K562 (cell line): ENCODE data around the gene SLC12A9. TPM values are rescaled to one million over a fixed set of nuclear protein-coding genes. Genes with fewer than 3 reads are reported as not detected.
A peak's percentile ranks its signal among the peaks of the same experiment; 100 is the strongest.

ENCODE experiments used
- ATF7 ChIP-seq: fragments of 450-650 bp; IDR thresholded peaks from 2 replicates; pipeline ENCODE4 v1.7.1; 2014; ENCODE audit warnings: mild to moderate bottlenecking, moderate library complexity
- CBX3 ChIP-seq, 2 experiments: IDR thresholded peaks; 1 replicate in 1 of 2; 2 replicates in 1 of 2; pipeline ENCODE4 v1.6.1; 2012; ENCODE audit warnings: inconsistent platforms in 2 of 2, low read length in 2 of 2, borderline replicate concordance in 1 of 2, control low read depth in 1 of 2
- CREB1 ChIP-seq, 2 experiments: sonication (generic) in 1 of 2; formaldehyde crosslinking in 1 of 2; IDR thresholded peaks; 2 replicates each; pipeline versions ENCODE4 v1.6.1 to v1.8.0; 2012 to 2022; ENCODE audit warnings: inconsistent platforms in 1 of 2, mild to moderate bottlenecking in 1 of 2, missing genetic modification reagents in 1 of 2, moderate library complexity in 1 of 2
- E2F3 ChIP-seq: fragments of 250-450 bp; sonication (Bioruptor Pico); IDR thresholded peaks from 2 replicates; pipeline ENCODE4 v1.4.0; 2020; ENCODE audit warnings: mild to moderate bottlenecking
- ELF2 ChIP-seq: fragments of 250-450 bp; sonication (Bioruptor Pico); IDR thresholded peaks from 2 replicates; pipeline ENCODE4 v1.5.0; 2021; ENCODE audit warnings: mild to moderate bottlenecking
- FUS ChIP-seq: fragments of 200-400 bp; formaldehyde crosslinking; optimal IDR thresholded peaks from 2 replicates; pipeline ENCODE3; 2017; ENCODE audit warnings: low read depth, low read length
- HIVEP1 ChIP-seq: fragments of 250-450 bp; sonication (Bioruptor Pico); IDR thresholded peaks from 2 replicates; pipeline ENCODE4 v1.4.0; 2020; ENCODE audit warnings: mild to moderate bottlenecking
- HLTF ChIP-seq: fragments of 450-650 bp; IDR thresholded peaks from 2 replicates; pipeline ENCODE4 v1.6.1; 2016
- JUNB ChIP-seq: fragments of 450-650 bp; formaldehyde crosslinking; conservative IDR thresholded peaks from 2 replicates; pipeline ENCODE4 v1.4.0; 2020; ENCODE audit warnings: mild to moderate bottlenecking
- KDM1A ChIP-seq, 2 experiments: fragments of 450-650 bp; IDR thresholded peaks; 2 replicates each; pipeline ENCODE4 v1.6.1; 2016; ENCODE audit warnings: mild to moderate bottlenecking in 2 of 2
- MTA2 ChIP-seq: fragments of 450-650 bp; IDR thresholded peaks from 2 replicates; pipeline ENCODE4 v1.6.1; 2016; ENCODE audit warnings: low read depth
- MTA3 ChIP-seq: fragments of 450-650 bp; formaldehyde crosslinking; IDR thresholded peaks from 2 replicates; pipeline ENCODE4 v1.6.1; 2017; ENCODE audit warnings: mild to moderate bottlenecking, borderline replicate concordance
- NCOA4 ChIP-seq: fragments of 450-650 bp; IDR thresholded peaks from 2 replicates; pipeline ENCODE4 v1.6.1; 2018; ENCODE audit warnings: mild to moderate bottlenecking; ENCODE audit not compliant: partially characterized antibody
- NR4A1 ChIP-seq, 2 experiments: fragments of 250-450 bp in 1 of 2; fragments of 450-650 bp in 1 of 2; sonication (Bioruptor Pico) in 1 of 2; IDR thresholded peaks; 2 replicates each; pipeline versions ENCODE4 v1.4.0 to v1.6.1; 2016 to 2020; ENCODE audit warnings: mild to moderate bottlenecking in 2 of 2, missing compliant biosample characterization in 1 of 2, missing genetic modification characterization in 1 of 2, moderate library complexity in 1 of 2
- SRSF7 ChIP-seq: fragments of 200-400 bp; formaldehyde crosslinking; optimal IDR thresholded peaks from 2 replicates; pipeline ENCODE3; 2017; ENCODE audit warnings: mild to moderate bottlenecking, low read depth, low read length
- XRCC3 ChIP-seq: fragments of 450-650 bp; IDR thresholded peaks from 2 replicates; pipeline ENCODE4 v1.6.1; 2017; ENCODE audit warnings: mild to moderate bottlenecking, moderate library complexity
- ZFX ChIP-seq: sonication (generic); formaldehyde crosslinking; IDR thresholded peaks from 2 replicates; pipeline ENCODE4 v1.8.0; 2022; ENCODE audit warnings: mild to moderate bottlenecking, missing genetic modification reagents, moderate library complexity
- ZNF143 ChIP-seq: sonication (generic); formaldehyde crosslinking; IDR thresholded peaks from 2 replicates; pipeline ENCODE4 v1.9.0; 2022; ENCODE audit warnings: mild to moderate bottlenecking, missing genetic modification reagents
- ZNF146 ChIP-seq: IDR thresholded peaks from one replicate; pipeline ENCODE4 v1.6.1; 2018; ENCODE audit warnings: missing compliant biosample characterization; ENCODE audit not compliant: unreplicated experiment
- polyA plus RNA-seq, 8 experiments: library from polyadenylated mRNA; depleted of rRNA in 4 of 8; stranded (reverse) in 5 of 8; unstranded in 3 of 8; fragments of >200 nt; fragmentation: Nextera tagmentation in 2 of 8; fragmentation: Illumina TruSeq in 1 of 8; extraction: Ambion mirVana in 2 of 8; extraction: Trizol in 1 of 8; gene quantifications; 2 replicates each; pipeline versions ENCODE4 v1.2.1 to v1.2.3, GENCODE V29; 2011 to 2014; ENCODE audit warnings: inconsistent platforms in 1 of 8, missing spikeins in 1 of 8
- total RNA-seq, 7 experiments: library from RNA; depleted of rRNA in 6 of 7; stranded (reverse); fragments of >200 nt in 6 of 7; fragmentation: Illumina TruSeq in 2 of 7; extraction: Trizol in 2 of 7; gene quantifications; 2 replicates each; pipeline versions ENCODE4 v1.2.1 to v1.2.3, GENCODE V29; 2011 to 2021; ENCODE audit warnings: low replicate concordance in 1 of 7
- TF ChIP-seq, protein P1 (sequence below): fragments of 450-650 bp; conservative IDR thresholded peaks from 2 replicates; pipeline ENCODE4 v1.6.1; 2016; ENCODE audit warnings: missing genetic modification characterization, low read depth, mild to moderate bottlenecking, missing compliant biosample characterization, moderate library complexity
- TF ChIP-seq, protein P2 (sequence below): fragments of 450-650 bp; IDR thresholded peaks from 2 replicates; pipeline ENCODE4 v1.7.0; 2016; ENCODE audit warnings: borderline replicate concordance
- TF ChIP-seq, protein P3 (sequence below): fragments of 450-650 bp; IDR thresholded peaks from 2 replicates; pipeline ENCODE4 v1.6.1; 2016; ENCODE audit warnings: mild to moderate bottlenecking
- TF ChIP-seq, protein P4 (sequence below): fragments of 250-450 bp; sonication (Bioruptor Pico); IDR thresholded peaks from 2 replicates; pipeline ENCODE4 v1.8.0; 2021; ENCODE audit warnings: mild to moderate bottlenecking, moderate library complexity
- TF ChIP-seq, protein P5 (sequence below): fragments of 250-450 bp; sonication (Bioruptor Pico); IDR thresholded peaks from 2 replicates; pipeline ENCODE4 v1.5.0; 2021

Gene SLC12A9
- total and polyA plus RNA-seq, 9 of the 15 experiments (the other 6 are each of a cell fraction or from before 2014, with no cell fraction given) = 0.06 to 20.2 (median 10.7) TPM

DNA sequence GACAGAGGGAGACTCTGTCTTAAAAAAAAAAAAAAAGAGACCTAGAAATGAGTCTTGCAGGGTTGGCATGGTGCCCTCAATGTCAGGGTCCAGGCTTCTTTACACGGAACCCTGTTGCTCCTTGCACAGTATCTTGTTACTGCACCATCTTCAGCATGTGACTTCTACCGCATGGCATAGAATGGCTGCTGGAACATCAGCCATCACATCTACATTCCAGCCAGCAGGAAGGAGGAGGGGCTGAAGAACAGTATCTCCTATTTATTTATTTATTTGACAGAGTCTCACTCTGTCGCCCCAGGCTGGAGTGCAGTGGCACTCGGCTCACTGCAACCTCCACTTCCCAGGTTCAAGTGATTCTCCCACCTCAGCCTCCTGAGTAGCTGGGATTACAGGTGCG is 46.9 kb downstream of the SLC12A9 start (continued):
- TF ChIP-seq MTA3 = no peak
- TF ChIP-seq KDM1A (IDR thresholded peaks at IDR 0.05) = 0 out of 4 replicates have a peak, but pooled peaks have one; percentile 17 to 18
- TF ChIP-seq JUNB (CRISPR knock-in tag) = no peak
- TF ChIP-seq, protein P1, sequence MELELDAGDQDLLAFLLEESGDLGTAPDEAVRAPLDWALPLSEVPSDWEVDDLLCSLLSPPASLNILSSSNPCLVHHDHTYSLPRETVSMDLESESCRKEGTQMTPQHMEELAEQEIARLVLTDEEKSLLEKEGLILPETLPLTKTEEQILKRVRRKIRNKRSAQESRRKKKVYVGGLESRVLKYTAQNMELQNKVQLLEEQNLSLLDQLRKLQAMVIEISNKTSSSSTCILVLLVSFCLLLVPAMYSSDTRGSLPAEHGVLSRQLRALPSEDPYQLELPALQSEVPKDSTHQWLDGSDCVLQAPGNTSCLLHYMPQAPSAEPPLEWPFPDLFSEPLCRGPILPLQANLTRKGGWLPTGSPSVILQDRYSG (tag) = no peak
- TF ChIP-seq NR4A1 (CRISPR knock-in tag; IDR thresholded peaks at IDR 0.05) = no peak
- TF ChIP-seq NR4A1 (tag; IDR thresholded peaks at IDR 0.05) = no peak
- no peak for TF ChIP-seq FUS
- TF ChIP-seq E2F3 (CRISPR knock-in tag) = no peak
- TF ChIP-seq ATF7 = no peak
- TF ChIP-seq, protein P2, sequence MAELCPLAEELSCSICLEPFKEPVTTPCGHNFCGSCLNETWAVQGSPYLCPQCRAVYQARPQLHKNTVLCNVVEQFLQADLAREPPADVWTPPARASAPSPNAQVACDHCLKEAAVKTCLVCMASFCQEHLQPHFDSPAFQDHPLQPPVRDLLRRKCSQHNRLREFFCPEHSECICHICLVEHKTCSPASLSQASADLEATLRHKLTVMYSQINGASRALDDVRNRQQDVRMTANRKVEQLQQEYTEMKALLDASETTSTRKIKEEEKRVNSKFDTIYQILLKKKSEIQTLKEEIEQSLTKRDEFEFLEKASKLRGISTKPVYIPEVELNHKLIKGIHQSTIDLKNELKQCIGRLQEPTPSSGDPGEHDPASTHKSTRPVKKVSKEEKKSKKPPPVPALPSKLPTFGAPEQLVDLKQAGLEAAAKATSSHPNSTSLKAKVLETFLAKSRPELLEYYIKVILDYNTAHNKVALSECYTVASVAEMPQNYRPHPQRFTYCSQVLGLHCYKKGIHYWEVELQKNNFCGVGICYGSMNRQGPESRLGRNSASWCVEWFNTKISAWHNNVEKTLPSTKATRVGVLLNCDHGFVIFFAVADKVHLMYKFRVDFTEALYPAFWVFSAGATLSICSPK = no peak
- TF ChIP-seq NCOA4 = no peak
- no peak for TF ChIP-seq CREB1 (IDR thresholded peaks at IDR 0.05)
- no peak for TF ChIP-seq CREB1 (CRISPR knock-in tag; IDR thresholded peaks at IDR 0.05)
- no peak for TF ChIP-seq ZNF146 (CRISPR knock-in tag)
- no peak for TF ChIP-seq MTA2
- peak; percentile 91 for TF ChIP-seq HLTF
- no peak for TF ChIP-seq ZFX
- TF ChIP-seq CBX3 (IDR thresholded peaks at IDR 0.05; ENCODE audit: borderline replicate concordance in 1 of 2, low read length in 2 of 2) = peak in 1 of 2 experiments; percentile 75; a peak in 1 of 3 replicates
- TF ChIP-seq, protein P3, sequence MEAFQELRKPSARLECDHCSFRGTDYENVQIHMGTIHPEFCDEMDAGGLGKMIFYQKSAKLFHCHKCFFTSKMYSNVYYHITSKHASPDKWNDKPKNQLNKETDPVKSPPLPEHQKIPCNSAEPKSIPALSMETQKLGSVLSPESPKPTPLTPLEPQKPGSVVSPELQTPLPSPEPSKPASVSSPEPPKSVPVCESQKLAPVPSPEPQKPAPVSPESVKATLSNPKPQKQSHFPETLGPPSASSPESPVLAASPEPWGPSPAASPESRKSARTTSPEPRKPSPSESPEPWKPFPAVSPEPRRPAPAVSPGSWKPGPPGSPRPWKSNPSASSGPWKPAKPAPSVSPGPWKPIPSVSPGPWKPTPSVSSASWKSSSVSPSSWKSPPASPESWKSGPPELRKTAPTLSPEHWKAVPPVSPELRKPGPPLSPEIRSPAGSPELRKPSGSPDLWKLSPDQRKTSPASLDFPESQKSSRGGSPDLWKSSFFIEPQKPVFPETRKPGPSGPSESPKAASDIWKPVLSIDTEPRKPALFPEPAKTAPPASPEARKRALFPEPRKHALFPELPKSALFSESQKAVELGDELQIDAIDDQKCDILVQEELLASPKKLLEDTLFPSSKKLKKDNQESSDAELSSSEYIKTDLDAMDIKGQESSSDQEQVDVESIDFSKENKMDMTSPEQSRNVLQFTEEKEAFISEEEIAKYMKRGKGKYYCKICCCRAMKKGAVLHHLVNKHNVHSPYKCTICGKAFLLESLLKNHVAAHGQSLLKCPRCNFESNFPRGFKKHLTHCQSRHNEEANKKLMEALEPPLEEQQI = no peak
- TF ChIP-seq, protein P4, sequence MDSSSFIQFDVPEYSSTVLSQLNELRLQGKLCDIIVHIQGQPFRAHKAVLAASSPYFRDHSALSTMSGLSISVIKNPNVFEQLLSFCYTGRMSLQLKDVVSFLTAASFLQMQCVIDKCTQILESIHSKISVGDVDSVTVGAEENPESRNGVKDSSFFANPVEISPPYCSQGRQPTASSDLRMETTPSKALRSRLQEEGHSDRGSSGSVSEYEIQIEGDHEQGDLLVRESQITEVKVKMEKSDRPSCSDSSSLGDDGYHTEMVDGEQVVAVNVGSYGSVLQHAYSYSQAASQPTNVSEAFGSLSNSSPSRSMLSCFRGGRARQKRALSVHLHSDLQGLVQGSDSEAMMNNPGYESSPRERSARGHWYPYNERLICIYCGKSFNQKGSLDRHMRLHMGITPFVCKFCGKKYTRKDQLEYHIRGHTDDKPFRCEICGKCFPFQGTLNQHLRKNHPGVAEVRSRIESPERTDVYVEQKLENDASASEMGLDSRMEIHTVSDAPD (CRISPR knock-in tag) = no peak
- no peak for TF ChIP-seq ZNF143
- no peak for TF ChIP-seq HIVEP1
- TF ChIP-seq SRSF7 = no peak
- TF ChIP-seq XRCC3 = no peak
- TF ChIP-seq, protein P5, sequence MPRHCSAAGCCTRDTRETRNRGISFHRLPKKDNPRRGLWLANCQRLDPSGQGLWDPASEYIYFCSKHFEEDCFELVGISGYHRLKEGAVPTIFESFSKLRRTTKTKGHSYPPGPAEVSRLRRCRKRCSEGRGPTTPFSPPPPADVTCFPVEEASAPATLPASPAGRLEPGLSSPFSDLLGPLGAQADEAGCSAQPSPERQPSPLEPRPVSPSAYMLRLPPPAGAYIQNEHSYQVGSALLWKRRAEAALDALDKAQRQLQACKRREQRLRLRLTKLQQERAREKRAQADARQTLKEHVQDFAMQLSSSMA (CRISPR knock-in tag) = no peak
- TF ChIP-seq ELF2 (CRISPR knock-in tag) = no peak
